Measurements from ENCODE around the gene POMT1.

GRCh38 chr9:131484051-131484445 lies 18.7 kb upstream of the POMT1 start:
- TF ChIP-seq GATA2 (IDR thresholded peaks at IDR 0.05; ENCODE audit: low read depth, low read length) (no peak), GATA3 (IDR thresholded peaks at IDR 0.05; ENCODE audit: low read depth, low read length) (no peak)
